Measurements from ENCODE around the gene OBP2A.
"Not testable (repeated sequence)": the region's sequence is repeated elsewhere in the genome, so short reads cannot be mapped to it uniquely, and the experiment has no call there.

The OBP2A gene

GRCh38 chr9:135528842-135529435 is 17.0 kb upstream of the OBP2A start:
- not testable (repeated sequence) for DNase-seq

- no peak for DNase-seq
Measured at GRCh38 chr9:135530146-135530545, 15.8 kb upstream of the OBP2A start.

- no peak for DNase-seq
Measured at GRCh38 chr9:135531096-135531495, 14.8 kb upstream of the OBP2A start.

DNA sequence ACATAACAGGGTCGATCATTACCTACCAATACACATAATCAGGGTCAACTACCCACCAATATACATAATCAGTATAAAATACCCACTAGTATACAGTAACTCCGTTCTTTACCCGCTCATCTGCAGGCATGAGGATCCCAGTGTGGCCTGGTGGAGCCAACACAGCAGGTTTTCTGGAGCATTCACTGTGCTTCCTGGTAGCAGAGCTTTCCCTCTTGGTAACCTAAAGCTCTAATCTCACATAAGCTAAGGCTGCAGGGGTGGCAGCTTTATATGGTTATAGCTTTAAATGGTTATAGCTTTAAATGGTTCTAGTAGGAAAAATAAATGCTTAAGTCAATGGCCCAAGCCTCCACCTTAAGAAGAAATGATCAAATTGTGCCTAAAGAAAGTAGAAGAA is 12.8 kb upstream of the OBP2A start:
- DNase-seq = no peak

DNA sequence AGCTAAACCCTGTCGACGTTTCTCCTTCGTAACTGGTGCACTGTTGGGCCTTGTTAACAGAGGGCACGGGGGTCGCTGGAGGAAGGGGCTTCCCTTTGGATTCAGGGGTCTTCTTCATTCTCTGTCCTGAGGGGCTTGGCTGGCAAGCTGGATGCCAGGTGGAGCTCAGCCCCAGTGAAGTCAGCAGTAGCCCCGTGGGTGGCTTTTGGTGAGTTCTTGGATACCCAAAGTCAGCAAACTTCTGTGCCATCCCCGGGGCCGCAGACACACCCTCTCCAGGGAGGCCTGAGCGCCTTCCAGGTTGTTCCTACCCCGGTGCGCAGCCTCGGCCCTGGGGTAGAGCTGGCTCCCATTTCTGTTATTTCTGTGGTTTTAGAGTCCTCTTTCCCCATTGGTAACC is 12.3 kb upstream of the OBP2A start:
- no peak for DNase-seq

GRCh38 chr9:135534192-135534711 is 11.7 kb upstream of the OBP2A start:
- DNase-seq = not testable (repeated sequence)

- DNase-seq = not testable (repeated sequence)
Measured at GRCh38 chr9:135534826-135535225, 11.1 kb upstream of the OBP2A start.

GRCh38 chr9:135535631-135536030 is 10.3 kb upstream of the OBP2A start:
- DNase-seq = not testable (repeated sequence)

GRCh38 chr9:135536216-135536615 is 9.7 kb upstream of the OBP2A start:
- no peak for DNase-seq

DNA sequence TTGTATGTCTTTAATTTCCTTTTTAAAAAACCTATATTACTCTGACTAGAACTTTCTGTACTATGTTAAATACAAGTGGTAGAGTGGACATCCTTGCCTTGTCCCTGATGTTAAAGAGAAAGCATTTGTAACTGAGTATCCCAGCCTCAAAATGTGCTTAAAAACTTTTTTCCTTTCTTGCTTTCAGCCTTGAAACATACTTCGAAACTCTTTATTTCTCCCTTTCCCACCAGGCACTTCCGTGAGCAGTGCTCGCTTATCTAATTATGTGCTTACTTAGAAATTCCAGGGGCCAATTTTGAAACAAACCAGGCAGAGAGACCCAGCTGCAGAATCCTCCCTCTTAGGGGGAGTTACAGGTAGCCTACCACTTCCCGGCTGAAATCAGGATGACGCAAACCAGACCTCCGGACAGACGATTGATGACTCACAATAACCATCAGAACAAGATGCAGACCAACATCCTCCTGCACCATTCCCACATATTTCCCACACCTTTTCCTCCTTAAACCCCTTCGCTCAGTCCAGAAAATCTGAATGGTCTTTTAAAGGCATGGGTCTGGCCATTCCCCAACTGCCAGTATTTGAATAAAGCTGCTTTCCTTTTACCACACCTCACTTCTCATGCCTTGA is 2.5 kb upstream of the OBP2A start:
- DNase-seq = not testable (repeated sequence)

- no peak for DNase-seq
Measured at GRCh38 chr9:135544981-135545635, 818 bp upstream of the OBP2A start.

DNA sequence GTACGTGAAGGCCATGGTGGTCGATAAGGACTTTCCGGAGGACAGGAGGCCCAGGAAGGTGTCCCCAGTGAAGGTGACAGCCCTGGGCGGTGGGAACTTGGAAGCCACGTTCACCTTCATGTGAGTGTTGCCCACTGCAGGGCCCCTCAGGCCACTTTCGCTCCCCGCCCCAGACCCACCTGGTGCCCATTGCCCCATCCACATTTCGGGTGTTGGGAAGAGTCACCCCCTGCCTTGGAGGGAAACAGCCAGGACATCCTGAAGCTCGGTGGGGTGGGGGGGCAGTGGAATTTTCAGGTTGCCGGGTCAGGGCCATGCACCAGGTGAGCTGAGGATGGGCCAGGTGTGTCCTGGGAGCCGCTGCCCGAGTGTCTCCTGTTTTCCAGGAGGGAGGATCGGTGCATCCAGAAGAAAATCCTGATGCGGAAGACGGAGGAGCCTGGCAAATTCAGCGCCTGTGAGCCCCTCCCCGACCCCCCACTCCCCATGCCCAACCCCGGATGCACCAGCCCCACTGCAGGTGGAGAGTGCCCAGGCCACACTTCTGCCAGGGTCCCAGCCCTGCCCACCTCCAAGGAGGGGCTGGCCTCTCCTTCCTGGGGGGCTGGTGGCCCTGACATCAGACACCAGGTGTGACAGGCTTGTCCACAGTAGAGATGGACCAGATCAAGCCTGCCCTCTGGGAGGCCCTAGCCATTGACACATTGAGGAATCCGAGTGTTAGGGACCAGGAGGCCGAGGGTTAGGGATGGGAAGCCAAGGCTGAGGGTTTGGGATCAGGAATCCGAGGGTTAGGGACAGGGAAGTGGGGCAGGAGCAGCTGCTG is 1.1 kb downstream of the OBP2A start:
- DNase-seq = not testable (repeated sequence)

DNA sequence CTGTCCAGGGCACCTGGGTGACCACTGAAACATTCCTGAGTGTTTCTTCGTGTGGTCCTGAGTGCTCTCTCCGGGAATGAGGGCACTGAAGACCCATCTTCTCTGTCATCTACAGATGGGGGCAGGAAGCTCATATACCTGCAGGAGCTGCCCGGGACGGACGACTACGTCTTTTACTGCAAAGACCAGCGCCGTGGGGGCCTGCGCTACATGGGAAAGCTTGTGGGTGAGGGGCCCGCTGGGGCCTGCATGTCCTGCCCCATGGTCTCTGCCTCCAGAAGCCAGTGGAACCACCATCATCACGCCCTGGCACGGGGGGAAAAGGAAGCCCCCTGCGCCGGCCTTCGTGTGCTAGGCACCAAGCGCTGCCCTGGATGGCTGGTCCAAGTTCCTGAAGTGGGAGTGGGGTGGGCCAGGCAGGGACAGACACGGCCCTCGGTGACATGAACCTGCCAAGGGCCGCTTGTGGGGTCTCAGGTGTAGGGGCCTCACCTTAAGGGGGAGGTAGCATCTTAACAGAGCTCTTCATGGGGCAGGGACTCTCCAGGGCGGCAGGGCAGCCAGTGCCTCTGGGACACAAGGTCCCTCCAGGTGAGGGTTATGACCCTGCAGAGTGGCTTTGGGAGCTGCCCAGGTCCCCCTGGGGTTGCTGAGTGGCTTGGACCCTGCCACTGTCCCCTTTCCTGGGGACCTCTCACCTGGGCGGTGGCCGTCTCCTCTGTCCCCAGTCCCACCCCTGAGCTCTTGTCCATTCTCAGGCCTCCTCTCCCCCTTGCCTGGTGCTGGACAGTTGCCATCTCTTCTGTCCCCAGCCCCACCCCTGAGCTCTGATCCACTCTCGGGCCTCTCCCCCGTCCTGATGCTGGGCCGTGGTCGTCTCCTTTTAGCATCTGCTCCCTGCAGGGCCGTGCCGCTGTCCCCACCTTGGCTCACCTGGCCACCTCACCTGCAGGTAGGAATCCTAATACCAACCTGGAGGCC is 2.1 kb downstream of the OBP2A start:
- no peak for DNase-seq

GRCh38 chr9:135549478-135550343 is 3.8 kb downstream of the OBP2A start:
- not testable (repeated sequence) for DNase-seq

DNA sequence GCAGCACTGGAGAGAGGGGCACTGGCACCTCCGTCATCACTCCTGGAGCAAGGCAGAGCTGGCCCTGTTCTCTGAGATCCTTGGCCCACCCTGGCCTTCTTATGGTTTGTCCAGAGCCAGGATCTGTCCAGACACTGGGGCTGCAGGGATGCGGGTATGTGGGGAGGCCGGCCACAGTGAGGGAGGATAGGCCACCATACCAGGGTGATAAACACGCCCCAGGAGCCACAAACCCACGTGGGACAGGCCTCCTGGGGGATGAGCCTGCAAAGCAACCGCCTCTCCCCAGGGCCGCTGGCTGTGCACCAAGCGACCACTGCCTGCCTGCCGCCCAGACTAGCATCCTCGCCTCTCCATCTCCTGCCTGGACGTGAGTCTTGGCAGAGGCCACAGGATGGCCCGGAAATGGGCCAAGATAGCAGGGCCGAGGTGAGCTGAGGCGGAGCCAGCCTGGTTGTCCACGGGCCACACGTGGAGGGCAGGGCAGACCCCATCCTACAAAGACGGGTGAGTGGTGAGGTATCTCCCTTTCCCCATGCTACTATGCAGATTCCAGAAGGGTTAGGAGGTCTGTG is 4.5 kb downstream of the OBP2A start:
- DNase-seq = no peak

- DNase-seq = no peak
Measured at GRCh38 chr9:135551031-135551430, 5.1 kb downstream of the OBP2A start.

GRCh38 chr9:135551456-135551855 is 5.5 kb downstream of the OBP2A start:
- no peak for DNase-seq

DNA sequence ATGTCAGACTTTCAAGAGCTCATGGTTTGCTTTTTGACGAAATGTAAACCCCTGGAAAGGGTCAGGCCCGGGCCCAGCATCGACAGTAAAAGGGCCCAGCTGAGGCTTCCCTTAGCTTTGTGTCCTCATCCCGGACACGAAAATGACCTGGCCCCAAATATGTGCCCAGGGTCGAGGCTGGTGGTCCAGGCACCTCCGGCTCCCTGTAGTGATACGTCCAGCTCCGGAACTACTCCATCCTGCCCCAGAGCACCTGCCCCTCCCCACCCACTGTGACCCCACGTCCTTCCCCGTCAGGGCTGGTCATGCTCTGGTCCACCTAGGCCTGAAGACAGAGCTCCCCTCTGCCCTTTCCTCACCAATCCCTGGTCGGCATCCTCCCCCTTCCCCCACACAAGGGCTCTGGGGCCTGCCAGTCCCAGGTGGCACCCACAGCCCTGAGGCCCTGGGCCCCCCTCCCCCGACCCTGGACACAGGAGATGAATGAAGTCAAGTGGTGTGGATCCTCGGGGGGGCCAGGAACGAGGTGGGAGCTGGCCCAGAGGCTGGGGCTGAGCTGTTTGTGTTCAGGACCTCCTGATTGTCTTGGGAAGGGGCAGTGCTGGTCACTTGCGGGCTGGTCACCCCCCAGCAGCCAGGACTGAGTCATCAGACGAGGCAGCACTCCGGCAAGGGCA is 6.2 kb downstream of the OBP2A start:
- DNase-seq = no peak

GRCh38 chr9:135552698-135553171 is 6.8 kb downstream of the OBP2A start:
- DNase-seq = no peak

DNA sequence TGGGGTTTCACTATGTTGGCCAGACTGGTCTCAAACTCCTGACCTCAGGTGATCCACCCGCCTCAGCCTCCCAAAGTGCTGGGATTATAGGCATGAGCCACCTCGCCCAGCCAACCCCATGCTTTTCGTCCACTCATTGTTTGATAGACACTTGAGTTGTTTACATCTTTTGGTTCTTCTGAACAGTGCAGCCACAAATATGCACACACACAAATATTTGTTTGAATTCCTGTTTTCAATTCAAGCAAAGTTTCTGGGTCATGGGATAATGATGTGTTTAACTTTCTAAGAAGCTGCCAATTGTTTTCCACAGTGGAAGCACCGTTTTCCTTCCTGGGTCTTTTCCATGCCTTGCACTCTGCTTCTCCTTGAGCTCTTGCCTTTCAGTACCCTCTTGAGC is 8.8 kb downstream of the OBP2A start:
- DNase-seq = no peak
